GM06990 (cell line): Measurements from ENCODE around the gene PAN3.

Source experiments
- DNase-seq: peaks from one replicate; pipeline ENCODE4 v3.0.0-alpha.2; 2011; ENCODE audit not compliant: insufficient read length; ENCODE audit errors: extremely low read depth
- H3K27me3 ChIP-seq: replicated peaks from 2 replicates; pipeline ENCODE4 v1.6.0; 2011; ENCODE audit warnings: low read length; ENCODE audit not compliant: control insufficient read depth, insufficient read depth
- H3K36me3 ChIP-seq: 2 replicates; pipeline ENCODE4 v1.5.1; 2011; ENCODE audit warnings: low read length; ENCODE audit not compliant: control insufficient read depth, insufficient read depth
- H3K4me3 ChIP-seq: replicated peaks from 2 replicates; pipeline ENCODE4 v1.5.1; 2011; ENCODE audit warnings: low read depth, mild to moderate bottlenecking, control low read depth, low read length
- TF ChIP-seq, protein P1 (sequence below): IDR thresholded peaks from 2 replicates; pipeline ENCODE4 v1.5.1; 2011; ENCODE audit warnings: low read length, control low read depth, mild to moderate bottlenecking, inconsistent platforms; ENCODE audit not compliant: insufficient read depth, poor library complexity, severe bottlenecking

PAN3 gene

DNA sequence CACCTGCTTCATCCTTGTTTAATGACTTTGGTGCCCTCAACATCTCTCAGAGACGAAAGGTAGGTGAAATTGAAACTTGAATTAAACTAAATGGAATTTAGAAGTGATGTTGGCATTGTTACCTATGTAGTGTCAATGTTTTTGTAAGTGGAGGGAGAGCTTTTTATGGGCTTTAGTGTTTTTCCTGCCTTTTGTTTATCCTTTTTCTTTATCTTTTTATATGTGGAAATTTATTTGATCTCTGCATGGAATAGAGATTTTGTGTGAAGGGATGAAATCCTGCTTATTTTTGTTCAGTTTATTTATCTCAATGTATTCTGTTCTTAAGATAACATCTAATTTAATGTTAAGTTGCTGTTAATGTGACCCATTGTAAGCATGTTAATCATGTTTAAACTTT is 39.5 kb downstream of the PAN3 start:
- H3K36me3 ChIP-seq: no peaks in the 10 kb centered on the region; the same call in 1 of the 2 replicates
- no peak overlapping the region for H3K4me3 ChIP-seq
- no peaks in the 10 kb centered on the region for H3K27me3 ChIP-seq
- no peak for DNase-seq
- TF ChIP-seq, protein P1, sequence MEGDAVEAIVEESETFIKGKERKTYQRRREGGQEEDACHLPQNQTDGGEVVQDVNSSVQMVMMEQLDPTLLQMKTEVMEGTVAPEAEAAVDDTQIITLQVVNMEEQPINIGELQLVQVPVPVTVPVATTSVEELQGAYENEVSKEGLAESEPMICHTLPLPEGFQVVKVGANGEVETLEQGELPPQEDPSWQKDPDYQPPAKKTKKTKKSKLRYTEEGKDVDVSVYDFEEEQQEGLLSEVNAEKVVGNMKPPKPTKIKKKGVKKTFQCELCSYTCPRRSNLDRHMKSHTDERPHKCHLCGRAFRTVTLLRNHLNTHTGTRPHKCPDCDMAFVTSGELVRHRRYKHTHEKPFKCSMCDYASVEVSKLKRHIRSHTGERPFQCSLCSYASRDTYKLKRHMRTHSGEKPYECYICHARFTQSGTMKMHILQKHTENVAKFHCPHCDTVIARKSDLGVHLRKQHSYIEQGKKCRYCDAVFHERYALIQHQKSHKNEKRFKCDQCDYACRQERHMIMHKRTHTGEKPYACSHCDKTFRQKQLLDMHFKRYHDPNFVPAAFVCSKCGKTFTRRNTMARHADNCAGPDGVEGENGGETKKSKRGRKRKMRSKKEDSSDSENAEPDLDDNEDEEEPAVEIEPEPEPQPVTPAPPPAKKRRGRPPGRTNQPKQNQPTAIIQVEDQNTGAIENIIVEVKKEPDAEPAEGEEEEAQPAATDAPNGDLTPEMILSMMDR: no peak

DNA sequence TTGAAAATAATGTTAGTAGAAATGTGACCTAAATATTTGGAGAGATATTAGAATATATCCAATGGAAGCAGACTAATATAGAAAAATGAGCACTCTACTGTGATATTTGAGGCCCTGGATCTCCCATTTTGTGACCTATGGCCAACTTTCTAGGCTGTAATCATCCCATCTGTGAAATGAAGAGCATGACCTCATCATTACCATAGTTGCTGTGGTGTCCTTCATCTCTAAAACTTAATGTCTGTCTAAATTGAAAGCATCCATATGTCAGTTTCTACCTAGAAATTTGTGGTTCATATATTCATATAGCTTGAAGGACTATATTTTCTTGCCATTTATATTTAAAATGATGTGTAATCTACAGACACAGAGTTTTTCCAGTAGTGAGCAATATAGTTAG is 41.6 kb downstream of the PAN3 start:
- no peaks in the 10 kb centered on the region; the same call in 1 of the 2 replicates for H3K36me3 ChIP-seq
- TF ChIP-seq, protein P1: no peak
- no peaks in the 10 kb centered on the region for H3K27me3 ChIP-seq
- H3K4me3 ChIP-seq: no peak overlapping the region
- DNase-seq: no peak

DNA sequence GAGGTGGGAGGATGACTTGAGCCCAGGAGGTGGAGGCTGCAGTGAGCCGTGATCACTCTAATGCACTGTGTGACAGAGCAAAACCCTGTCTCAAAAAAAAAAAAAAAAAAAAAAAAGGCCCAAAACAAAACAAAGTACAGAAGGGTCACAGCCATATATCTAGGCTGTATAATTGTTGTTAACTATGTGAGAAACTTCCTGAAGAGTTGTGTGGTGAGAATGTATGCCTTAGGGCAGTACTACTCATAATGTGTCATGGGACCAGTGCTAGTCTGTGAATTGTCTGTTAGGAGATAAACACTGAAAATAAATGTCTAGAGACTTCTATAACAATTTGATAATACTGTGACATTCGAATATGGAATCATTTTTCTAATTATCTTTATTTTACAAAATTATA is 43.1 kb downstream of the PAN3 start:
- Histone ChIP-seq H3K4me3 (no peak overlapping the region), H3K27me3 (no peaks in the 10 kb centered on the region), H3K36me3 (no peaks in the 10 kb centered on the region)
- TF ChIP-seq, protein P1: no peak
- DNase-seq: no peak

DNA sequence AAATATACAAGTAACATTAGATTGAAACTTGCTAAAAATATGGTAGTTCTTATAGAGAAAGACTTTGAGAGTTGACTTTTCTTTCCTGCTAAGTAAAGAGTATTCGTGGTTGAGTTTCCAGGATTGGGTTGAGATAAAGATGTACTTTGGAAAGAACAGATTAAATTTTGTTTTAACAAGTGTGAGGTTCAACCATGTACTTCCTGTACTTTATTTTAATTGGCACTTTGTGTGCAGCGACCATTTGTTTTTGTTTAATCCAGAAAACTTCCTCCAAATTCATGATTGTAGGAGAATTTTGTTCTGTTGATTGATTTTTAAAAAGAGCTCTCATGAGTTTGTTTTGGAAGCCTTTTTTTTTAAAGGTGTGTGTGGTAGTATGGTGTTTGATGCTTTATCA is 46.9 kb downstream of the PAN3 start:
- Histone ChIP-seq H3K36me3 (no peaks in the 10 kb centered on the region), H3K27me3 (no peaks in the 10 kb centered on the region), H3K4me3 (no peak overlapping the region)
- DNase-seq: no peak
- TF ChIP-seq, protein P1: no peak

DNA sequence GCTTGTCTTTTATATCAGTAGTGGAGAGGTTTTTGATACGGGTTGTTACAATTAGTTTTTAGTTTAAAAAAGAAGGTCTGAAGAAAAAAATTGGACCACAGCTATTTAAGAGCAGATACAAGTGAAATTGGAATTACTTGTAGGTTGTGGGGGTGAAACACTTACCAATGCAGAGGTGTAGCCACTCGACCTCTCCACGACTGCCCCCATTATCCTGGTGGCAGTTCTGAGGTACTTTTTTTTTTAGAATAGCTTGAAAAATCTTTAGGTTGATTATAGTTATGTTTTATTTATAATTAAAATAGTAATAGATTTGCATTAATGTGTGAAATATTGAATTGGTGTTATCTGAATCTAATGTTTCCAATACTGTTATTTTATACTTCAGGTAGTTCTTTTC is 60.7 kb downstream of the PAN3 start:
- Histone ChIP-seq H3K4me3 (no peak overlapping the region), H3K36me3 (peaks cover 1% of the 10 kb centered on the region; the same call in 1 of the 2 replicates), H3K27me3 (no peaks in the 10 kb centered on the region)
- DNase-seq: no peak
- TF ChIP-seq, protein P1: no peak

DNA sequence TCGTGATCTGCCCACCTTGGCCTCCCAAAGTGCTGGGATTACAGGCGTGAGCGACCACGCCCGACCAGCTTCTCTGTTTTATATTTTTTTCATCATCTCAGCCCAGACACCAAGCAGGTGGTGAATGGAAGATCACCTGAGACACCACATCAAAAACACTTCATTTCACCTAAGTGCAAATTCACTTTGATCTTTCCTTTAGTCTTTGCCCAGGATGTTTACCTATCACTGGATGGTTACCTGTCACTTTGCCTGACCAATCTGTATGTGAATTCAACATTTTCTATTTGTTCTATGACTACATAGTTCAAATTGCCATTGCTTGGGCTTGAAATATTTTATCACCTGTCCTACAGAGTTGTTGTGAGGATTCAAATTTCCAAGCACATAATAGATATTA is 65.7 kb downstream of the PAN3 start:
- no peaks in the 10 kb centered on the region for H3K27me3 ChIP-seq
- no peak for DNase-seq
- TF ChIP-seq, protein P1: no peak
- H3K36me3 ChIP-seq: no peaks in the 10 kb centered on the region; the same call in 1 of the 2 replicates
- H3K4me3 ChIP-seq: no peak overlapping the region
